Embryonic facial prominence (tissue), 1 donor: ENCODE measurements around the gene MCC.
A peak's percentile ranks its signal among the peaks of the same experiment; 100 is the strongest.

Experiments
- DNase-seq: peaks from one replicate; pipeline ENCODE4 v3.0.0-alpha.2; 2016; ENCODE audit errors: extremely low spot score

MCC gene

GRCh38 chr5:113320273-113320780 lies 167.9 kb downstream of the MCC start:
- DNase-seq, result no peak

GRCh38 chr5:113319256-113320053 lies 168.8 kb downstream of the MCC start:
- no peak for DNase-seq

GRCh38 chr5:113317636-113318035 lies 170.6 kb downstream of the MCC start:
- no peak for DNase-seq

GRCh38 chr5:113311301-113311700 lies 177.0 kb downstream of the MCC start:
- no peak for DNase-seq

GRCh38 chr5:113302120-113302519 lies 186.1 kb downstream of the MCC start:
- DNase-seq, result no peak

GRCh38 chr5:113299591-113299990 lies 188.7 kb downstream of the MCC start:
- no peak for DNase-seq

GRCh38 chr5:113296676-113297075 lies 191.6 kb downstream of the MCC start:
- no peak for DNase-seq

- DNase-seq, result no peak
Observed at GRCh38 chr5:113295111-113295539, 193.1 kb downstream of the MCC start.

- peak; percentile 83 for DNase-seq
Observed at GRCh38 chr5:113294311-113295110, 193.7 kb downstream of the MCC start.

- no peak for DNase-seq
Observed at GRCh38 chr5:113293975-113294310, 194.3 kb downstream of the MCC start.

GRCh38 chr5:113293068-113293974 lies 194.9 kb downstream of the MCC start:
- DNase-seq, result no peak

- DNase-seq, result no peak
Observed at GRCh38 chr5:113292462-113292861, 195.8 kb downstream of the MCC start.

- no peak for DNase-seq
Observed at GRCh38 chr5:113283558-113283957, 204.7 kb downstream of the MCC start.

GRCh38 chr5:113282472-113282871 lies 205.8 kb downstream of the MCC start:
- DNase-seq, result no peak

- DNase-seq, result no peak
Observed at GRCh38 chr5:113281194-113281593, 207.1 kb downstream of the MCC start.

GRCh38 chr5:113280541-113280940 lies 207.7 kb downstream of the MCC start:
- DNase-seq, result no peak

GRCh38 chr5:113278976-113279375 lies 209.3 kb downstream of the MCC start:
- DNase-seq, result no peak

GRCh38 chr5:113276493-113276892 lies 211.8 kb downstream of the MCC start:
- no peak for DNase-seq

- no peak for DNase-seq
Observed at GRCh38 chr5:113276001-113276400, 212.3 kb downstream of the MCC start.

- no peak for DNase-seq
Observed at GRCh38 chr5:113274836-113275414, 213.3 kb downstream of the MCC start.

GRCh38 chr5:113273948-113274347 lies 214.3 kb downstream of the MCC start:
- no peak for DNase-seq
